Right lobe of liver (tissue), 6 donors: ENCODE results near the gene ITPK1. TPM values are rescaled to one million over a fixed set of nuclear protein-coding genes. Genes with fewer than 3 reads are reported as not detected.
A peak's percentile ranks its signal among the peaks of the same experiment; 100 is the strongest.

ENCODE experiments used
- ATAC-seq, 4 donors: fragments of 200-7000 bp; cut with Tn5 transposase; one replicate each; pipeline ENCODE4 v1.9.1; 2020; ENCODE audit warnings: mild to moderate bottlenecking in 4 of 4, moderate library complexity in 4 of 4
- DNase-seq, 3 donors: peaks; one replicate each; pipeline ENCODE4 v3.0.0-alpha.2; 2020
- H3K27ac ChIP-seq, 3 donors: fragments of 200-600 bp; one replicate each; pipeline ENCODE4 v1.8.0; 2022
- H3K27me3 ChIP-seq, 2 donors: fragments of 200-600 bp; one replicate each; pipeline ENCODE4 v1.8.0; 2022
- H3K36me3 ChIP-seq, 4 donors: fragments of 200-600 bp; sonication (generic) in 1 of 4; one replicate each; pipeline versions ENCODE4 v1.5.1 to v1.8.0; 2017 to 2022; ENCODE audit warnings: control low read depth in 1 of 4
- H3K4me1 ChIP-seq, 4 donors: fragments of 200-600 bp; sonication (generic) in 1 of 4; one replicate each; pipeline versions ENCODE4 v1.5.1 to v1.8.0; 2017 to 2022; ENCODE audit warnings: control low read depth in 1 of 4
- H3K4me3 ChIP-seq, 3 donors: fragments of 200-600 bp; one replicate each; pipeline ENCODE4 v1.8.0; 2022
- H3K9me3 ChIP-seq, 4 donors: fragments of 200-600 bp; sonication (generic) in 1 of 4; one replicate each; pipeline versions ENCODE4 v1.5.1 to v1.8.0; 2017 to 2022; ENCODE audit warnings: control low read depth in 1 of 4
- POLR2A ChIP-seq: fragments of 450-650 bp; IDR thresholded peaks from one replicate; pipeline ENCODE4 v1.6.1; 2017; ENCODE audit warnings: antibody characterized with exemption, mild to moderate bottlenecking
- WGBS: methylation state at CpG from one replicate; pipeline ENCODE4 v1.1.6; 2018; ENCODE audit warnings: low coverage, low lambda C conversion rate; ENCODE audit not compliant: insufficient coverage; ENCODE audit errors: missing lambda C conversion rate; 5-methylcytosine and 5-hydroxymethylcytosine counted together
- intact Hi-C, 2 donors: fragments of 100-400 bp; cut with DNase I; formaldehyde crosslinking; loops; one replicate each; pipeline versions ENCODE4 v1.11.2 to v1.14.1; 2022
- total RNA-seq, 6 experiments: library from RNA; depleted of rRNA in 2 of 6; stranded (reverse); fragments of >200 nt in 2 of 6; fragmentation: NEBNext Ultra II Directional in 3 of 6; extraction: Animal tissue kit (Norgen Biotek cat#: 25700) in 3 of 6; gene quantifications; one replicate each; pipeline versions ENCODE4 v1.1.0 to v1.2.4, GENCODE V29; 2016 to 2023
- TF ChIP-seq, protein P1 (sequence below), 4 donors: fragments of 200-600 bp in 3 of 4; fragments of 450-650 bp in 1 of 4; IDR thresholded peaks; one replicate each; pipeline versions ENCODE4 v1.5.1 to v1.8.0; 2016 to 2022; ENCODE audit warnings: antibody characterized with exemption in 4 of 4, mild to moderate bottlenecking in 2 of 4
- donor health status: DM: no; HTN: yes; CAD: no.
- donor health status: DM: no; HTN: no; CAD: no.
- donor health status: DM: no; HTN: no; CAD: no.
- donor health status: DM: no; HTN: yes; CAD: no.
- donor health status: DM: no; HTN: yes; CAD: no.

ITPK1 gene
- total RNA-seq, 6 experiments from 2014 or later, result 28.4 to 61.0 (median 40.0) TPM

DNA sequence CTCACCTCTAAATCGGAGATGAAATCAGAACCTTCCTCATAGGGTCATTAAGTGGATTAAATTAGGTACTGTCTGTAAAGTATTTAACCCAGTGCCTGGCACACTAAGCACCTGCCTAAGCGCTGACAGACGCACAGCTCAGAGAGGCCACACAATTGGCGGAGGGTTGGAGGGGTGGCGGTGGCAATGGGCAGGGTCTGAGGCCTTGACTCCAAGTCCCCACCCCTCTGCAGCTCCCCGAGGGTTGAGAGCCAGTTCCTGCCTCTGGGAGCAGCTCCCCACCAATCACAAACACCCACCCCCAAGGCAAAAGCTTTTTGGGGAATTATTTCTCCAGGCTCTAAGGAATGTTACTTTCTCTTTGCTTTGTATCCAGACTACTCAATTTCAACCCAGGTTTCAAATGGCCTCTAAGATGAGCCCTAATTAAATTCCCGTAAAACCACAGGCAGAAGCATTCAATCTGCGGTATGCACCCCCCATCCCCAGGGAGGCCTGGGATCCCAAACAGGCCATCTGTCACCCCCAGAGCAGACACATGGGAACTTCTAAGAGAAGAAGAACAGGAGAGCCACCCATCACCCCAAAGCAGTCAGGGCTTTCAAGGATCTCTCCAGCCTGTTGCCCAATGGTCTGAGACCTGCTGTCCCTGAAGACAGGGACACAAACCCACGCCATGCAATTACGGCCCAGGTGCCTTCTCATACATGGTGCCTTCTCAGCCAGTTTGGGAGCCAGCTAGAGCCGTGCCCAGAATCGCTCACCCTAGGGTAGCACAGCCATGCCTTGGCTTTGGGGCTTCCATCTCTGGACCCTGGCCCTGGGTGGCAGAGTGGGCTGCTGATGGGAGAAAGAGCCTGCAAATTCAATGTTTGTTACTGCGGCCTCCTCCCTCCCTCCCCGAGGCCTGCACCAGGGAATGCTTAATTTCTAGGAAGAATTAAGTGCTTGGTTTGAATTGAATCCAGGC is 126.7 kb downstream of the ITPK1 start:
- peak in 1 of 3 donors; percentile 35 for DNase-seq

DNA sequence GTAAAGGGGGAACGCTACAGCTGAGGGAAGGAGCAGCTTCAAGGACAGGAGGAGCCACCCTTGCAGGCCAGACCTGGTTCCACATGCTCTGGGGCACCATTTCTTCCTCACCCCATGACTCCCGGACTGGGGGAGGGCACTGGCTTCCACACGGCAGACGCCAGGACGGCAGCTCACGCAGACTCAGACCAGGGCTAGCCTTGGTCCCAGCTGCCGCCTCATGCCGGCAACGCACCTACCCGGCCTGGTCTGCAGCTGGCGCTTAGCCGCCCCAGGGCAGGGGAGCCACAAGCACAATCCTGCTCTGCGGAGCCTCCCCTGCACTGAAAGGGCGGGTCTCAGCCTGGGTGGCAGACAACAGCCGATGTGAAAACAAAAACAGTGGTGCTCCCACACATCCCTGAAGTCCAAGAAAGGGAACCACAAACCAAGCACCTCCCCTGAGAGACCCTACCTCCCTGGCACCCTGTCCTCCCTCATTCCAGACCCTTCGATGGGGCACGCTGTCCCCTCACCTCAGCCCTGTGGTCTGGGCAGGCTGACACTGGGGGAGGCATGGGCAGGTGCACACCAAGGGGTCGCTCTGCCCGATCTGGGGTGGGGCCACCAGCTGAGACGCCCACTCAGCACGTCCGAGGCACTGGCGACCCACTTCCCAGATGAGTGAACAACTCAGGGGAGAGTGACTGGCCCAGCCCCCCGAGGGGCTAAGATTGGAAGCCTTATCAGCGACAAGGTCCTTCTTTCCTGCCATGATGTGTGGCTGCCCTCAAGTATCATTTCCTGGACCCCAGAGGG is 127.8 kb downstream of the ITPK1 start:
- intact Hi-C loops, result no loop called here
- H3K36me3 ChIP-seq, result no peaks in the 10 kb centered on the region
- no peak for ATAC-seq
- no peak overlapping the region for H3K27ac ChIP-seq
- no peaks in the 10 kb centered on the region for H3K9me3 ChIP-seq
- no peak for TF ChIP-seq POLR2A
- TF ChIP-seq, protein P1, sequence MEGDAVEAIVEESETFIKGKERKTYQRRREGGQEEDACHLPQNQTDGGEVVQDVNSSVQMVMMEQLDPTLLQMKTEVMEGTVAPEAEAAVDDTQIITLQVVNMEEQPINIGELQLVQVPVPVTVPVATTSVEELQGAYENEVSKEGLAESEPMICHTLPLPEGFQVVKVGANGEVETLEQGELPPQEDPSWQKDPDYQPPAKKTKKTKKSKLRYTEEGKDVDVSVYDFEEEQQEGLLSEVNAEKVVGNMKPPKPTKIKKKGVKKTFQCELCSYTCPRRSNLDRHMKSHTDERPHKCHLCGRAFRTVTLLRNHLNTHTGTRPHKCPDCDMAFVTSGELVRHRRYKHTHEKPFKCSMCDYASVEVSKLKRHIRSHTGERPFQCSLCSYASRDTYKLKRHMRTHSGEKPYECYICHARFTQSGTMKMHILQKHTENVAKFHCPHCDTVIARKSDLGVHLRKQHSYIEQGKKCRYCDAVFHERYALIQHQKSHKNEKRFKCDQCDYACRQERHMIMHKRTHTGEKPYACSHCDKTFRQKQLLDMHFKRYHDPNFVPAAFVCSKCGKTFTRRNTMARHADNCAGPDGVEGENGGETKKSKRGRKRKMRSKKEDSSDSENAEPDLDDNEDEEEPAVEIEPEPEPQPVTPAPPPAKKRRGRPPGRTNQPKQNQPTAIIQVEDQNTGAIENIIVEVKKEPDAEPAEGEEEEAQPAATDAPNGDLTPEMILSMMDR (IDR thresholded peaks at IDR 0.05), result no peak
- H3K27me3 ChIP-seq, result no peaks in the 10 kb centered on the region
- H3K4me1 ChIP-seq, result peaks cover 3 to 35% (median 23%) of the 10 kb centered on the region in 4 donors
- peak in 1 of 3 donors; percentile 42 for DNase-seq
- H3K4me3 ChIP-seq, result no peak overlapping the region
- WGBS, result 100% methylated on average over 6 of the region's 25 CpGs

More for the DNA sequence above, 126.7 kb downstream of the ITPK1 start:
- ATAC-seq, result no peak
- H3K27ac ChIP-seq, result no peak overlapping the region
- no peaks in the 10 kb centered on the region for H3K36me3 ChIP-seq
- no peak overlapping the region for H3K4me3 ChIP-seq
- intact Hi-C loops, result no loop called here
- H3K9me3 ChIP-seq, result no peaks in the 10 kb centered on the region
- H3K27me3 ChIP-seq, result no peaks in the 10 kb centered on the region
- WGBS, result 96% methylated on average over 7 of the region's 14 CpGs
- H3K4me1 ChIP-seq, result peaks cover 3 to 43% (median 26%) of the 10 kb centered on the region in 4 donors
- TF ChIP-seq, protein P1 (IDR thresholded peaks at IDR 0.05), result no peak

DNA sequence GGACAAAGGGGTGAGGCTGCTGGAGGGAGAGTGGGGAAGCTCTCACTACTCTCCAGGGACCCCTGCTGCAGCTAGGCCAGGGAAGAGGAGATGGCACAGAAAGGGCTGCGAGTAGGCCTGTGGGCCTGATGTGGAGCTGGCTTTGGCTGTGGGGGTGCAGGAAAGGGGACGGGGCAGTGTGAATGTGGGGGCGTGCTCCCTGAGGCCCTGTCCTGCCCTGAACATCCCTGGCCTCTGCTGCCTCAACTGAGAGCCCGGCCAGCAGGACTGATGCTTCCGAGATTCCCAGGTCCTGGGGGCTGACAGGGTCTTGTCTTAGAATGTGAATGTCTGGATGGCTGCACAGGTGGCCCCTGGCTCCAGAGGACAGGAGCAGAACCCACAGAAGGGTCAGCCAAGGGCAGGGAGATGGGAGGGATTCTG is 128.6 kb downstream of the ITPK1 start:
- Histone ChIP-seq H3K4me3 (no peak overlapping the region), H3K36me3 (no peaks in the 10 kb centered on the region), H3K4me1 (peaks cover 3 to 32% (median 21%) of the 10 kb centered on the region in 4 donors), H3K27me3 (no peaks in the 10 kb centered on the region), H3K27ac (peak overlapping the region in 2 of 3 donors; percentile 63 to 83), H3K9me3 (no peaks in the 10 kb centered on the region)
- intact Hi-C loops, result no loop called here
- DNase-seq (no peak), ATAC-seq (no peak)
- no CpG with 5 or more reads among the region's 5 CpGs for WGBS
- no peak for TF ChIP-seq POLR2A
- TF ChIP-seq, protein P1 (IDR thresholded peaks at IDR 0.05), result no peak

DNA sequence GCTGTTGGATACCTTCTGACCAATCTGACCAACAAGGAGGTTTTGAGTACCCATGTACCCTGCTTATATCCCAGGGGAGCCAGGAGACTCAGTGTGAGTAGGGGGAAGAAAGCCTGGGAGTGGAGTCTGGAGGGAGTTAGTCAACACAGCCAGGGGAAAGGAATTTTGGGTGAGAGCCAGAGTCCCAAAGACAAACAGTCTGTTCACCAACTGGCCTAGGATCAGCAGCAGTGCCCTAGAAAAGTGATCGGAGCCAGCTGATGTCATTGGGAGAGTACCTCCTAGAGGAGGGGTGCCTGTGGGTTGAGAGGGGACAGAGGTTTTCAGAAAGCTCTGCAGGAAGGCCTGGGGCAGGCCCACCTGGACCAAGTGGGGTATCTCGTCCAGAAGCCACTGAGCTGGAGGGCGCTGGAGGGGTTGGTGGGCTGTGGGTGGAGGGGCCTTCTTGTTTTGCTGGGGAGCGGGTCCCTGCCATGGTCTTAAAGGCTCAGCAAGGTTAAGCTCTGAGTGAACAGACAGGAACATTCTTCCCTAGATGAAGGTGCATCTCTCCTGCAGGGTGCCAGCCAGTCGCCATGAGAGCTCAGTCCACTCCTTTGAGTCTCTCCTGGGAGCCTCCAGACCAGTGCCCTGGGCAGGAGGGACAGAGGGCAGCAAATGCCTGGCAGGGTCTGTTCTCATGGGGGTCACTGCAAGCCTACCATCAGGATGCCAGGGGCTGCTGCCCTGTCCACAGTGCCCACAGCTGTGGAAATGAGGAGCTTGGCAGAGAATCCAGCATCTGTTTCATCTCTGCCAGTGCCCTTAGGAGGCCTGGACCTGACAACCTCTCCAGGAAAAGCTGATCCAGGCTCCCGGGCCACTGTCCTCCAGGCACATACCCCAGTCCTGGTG is 129.2 kb downstream of the ITPK1 start:
- intact Hi-C loops, result no loop called here
- no peak overlapping the region for H3K4me3 ChIP-seq
- H3K36me3 ChIP-seq, result no peaks in the 10 kb centered on the region
- no peaks in the 10 kb centered on the region for H3K27me3 ChIP-seq
- TF ChIP-seq POLR2A, result no peak
- TF ChIP-seq, protein P1 (IDR thresholded peaks at IDR 0.05), result no peak
- DNase-seq, result peak; percentile 68 to 93 (median 79)
- 17% methylated on average over 1 of the region's 6 CpGs for WGBS
- peaks cover 3 to 32% (median 21%) of the 10 kb centered on the region in 4 donors for H3K4me1 ChIP-seq
- peak overlapping the region; percentile 29 to 83 (median 63) for H3K27ac ChIP-seq
- H3K9me3 ChIP-seq, result no peaks in the 10 kb centered on the region
- ATAC-seq, result peak; percentile 82 to 87 (median 86)
